GM18505 (cell line): ENCODE results near the gene GATB.
"Not testable (repeated sequence)": the region's sequence is repeated elsewhere in the genome, so short reads cannot be mapped to it uniquely, and the experiment has no call there.

ENCODE experiments used
- ATAC-seq: cut with Tn5 transposase; IDR thresholded peaks from one replicate; pipeline ENCODE4 v1.9.1; 2021; ENCODE audit not compliant: unreplicated experiment
- POLR2A ChIP-seq: IDR thresholded peaks from 4 replicates; pipeline ENCODE4 v1.6.1; 2011; ENCODE audit warnings: borderline replicate concordance; ENCODE audit not compliant: insufficient read depth, insufficient read length; ENCODE audit errors: extremely low read depth

The GATB gene

DNA sequence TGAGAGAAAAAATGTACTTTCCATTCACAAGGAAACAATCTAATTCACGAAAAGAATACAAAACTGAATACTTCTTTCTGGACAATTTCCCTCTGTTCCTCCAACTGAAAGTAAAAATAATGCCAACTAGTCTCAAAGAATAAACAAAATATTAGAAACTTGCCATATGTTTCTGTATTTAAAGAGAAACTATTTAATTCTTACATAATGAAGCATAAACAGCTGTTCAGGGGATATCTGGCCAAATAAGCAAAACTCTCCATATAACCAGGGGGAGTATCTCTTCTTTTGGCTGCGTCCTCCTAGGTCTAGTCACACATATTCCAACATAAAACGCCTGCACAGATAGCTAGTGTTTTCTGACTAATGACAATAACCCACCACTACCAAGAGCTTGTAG is 805 bp downstream of the GATB start:
- no peak for ATAC-seq
- no peak for TF ChIP-seq POLR2A

DNA sequence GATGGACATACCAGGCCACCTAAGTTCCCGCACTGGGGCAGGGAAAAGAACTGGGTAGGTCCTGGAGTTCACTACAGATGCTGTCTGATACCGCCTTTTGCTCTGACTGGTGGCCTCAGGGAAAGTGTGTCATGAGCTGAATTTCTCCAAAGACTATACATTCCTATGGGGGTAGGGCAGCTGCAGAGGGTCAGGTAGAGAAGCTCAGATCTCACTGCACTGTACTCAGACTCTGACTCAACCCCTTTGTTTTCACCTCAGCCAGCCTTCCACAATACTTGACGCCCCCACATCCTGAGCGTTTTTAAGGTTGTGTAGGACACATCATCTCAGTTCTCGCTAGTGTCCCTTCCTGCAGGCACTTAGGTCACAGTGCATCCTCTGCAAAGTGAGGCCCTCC is 7.8 kb downstream of the GATB start:
- TF ChIP-seq POLR2A: no peak
- ATAC-seq: no peak

DNA sequence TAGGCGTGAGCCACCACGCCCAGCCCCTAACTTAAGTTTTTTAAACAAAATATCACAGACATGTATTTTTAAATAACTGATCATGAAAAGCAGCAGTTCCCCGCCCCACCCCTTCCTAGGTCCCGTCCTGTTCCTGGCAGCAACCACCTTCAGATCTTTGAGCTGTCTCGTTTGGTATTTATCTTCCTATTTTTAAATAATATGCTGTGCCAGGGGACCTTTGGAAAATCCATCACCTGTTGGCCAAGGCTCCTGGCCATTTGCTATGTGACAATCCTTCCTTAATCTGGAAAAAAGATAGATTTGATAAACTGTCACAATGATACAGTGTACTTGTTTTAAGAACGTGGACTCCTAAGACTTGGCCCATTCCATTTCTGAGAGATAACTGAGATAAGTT is 10.7 kb downstream of the GATB start:
- no peak for ATAC-seq
- no peak for TF ChIP-seq POLR2A

DNA sequence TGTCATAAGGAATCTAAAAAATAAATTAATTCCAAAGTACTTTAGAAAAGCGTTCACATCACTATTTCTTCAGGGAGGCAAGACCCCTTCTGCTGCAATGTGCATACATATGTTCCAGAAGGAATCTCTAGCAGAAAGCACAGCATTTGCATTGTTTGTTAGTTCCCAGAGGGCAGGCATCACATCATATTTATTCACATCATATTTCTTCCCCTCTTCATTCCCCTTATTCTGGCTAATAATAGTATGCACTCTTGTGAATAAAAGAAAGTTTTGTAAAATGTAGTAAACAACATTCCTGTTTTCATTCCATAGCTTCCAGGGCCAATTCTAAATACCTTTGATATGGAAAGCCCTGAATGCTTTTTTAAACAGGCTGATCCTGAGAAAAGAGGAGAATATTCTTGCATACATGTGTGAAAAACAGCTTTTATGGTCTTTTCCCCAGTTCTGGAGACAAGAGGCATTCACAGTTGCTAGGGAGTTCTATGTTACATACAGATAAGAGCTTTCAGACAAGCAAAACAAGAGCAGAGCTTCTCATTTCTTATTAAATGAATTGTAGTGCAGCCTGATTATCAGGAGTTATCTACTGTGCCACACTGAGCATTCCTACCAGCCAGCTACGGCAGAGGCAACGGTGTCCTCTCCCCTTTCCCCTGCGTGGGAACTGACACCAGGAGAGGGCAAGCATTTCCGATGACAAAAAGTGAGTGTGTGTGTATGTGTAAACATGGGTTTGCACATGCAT is 15.2 kb downstream of the GATB start:
- no peak for TF ChIP-seq POLR2A
- ATAC-seq: no peak

DNA sequence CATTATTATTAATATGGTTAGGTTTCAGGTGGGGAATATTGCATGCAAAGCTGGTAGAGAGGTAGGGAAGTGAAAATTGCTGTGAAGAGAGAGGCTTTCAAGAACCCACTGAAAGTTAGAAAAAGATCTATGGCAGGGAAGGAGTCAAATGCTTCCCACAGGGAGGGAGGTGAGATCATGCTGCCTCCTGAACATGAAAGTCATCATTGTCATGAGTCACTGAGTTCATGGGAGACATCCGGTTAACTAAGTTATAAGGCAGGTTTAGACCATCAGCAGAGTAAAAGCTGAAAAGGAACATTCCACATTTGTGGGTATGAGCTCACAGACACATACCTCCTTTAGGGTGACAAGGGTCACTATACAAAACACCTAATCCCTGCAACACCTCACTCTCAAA is 16.2 kb downstream of the GATB start:
- ATAC-seq: no peak
- TF ChIP-seq POLR2A: no peak

DNA sequence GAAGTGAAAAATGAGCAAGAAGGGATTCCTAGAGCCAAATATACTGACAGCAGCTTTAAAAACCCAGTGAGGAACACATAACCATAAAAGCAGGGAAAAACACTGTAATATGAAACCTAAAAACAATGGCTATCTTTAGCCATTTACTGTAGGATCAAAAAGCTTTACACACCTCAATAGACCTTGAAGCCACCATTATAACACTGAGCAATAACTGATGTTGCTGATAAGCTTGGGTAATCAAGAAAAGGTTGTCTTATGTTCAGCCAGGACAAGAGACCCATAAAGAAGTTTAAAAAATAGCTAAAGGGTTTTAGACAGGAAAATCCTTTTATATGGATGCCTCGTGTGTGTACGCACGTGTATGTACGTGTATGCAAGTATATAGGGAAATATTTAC is 16.9 kb downstream of the GATB start:
- TF ChIP-seq POLR2A: no peak
- no peak for ATAC-seq

DNA sequence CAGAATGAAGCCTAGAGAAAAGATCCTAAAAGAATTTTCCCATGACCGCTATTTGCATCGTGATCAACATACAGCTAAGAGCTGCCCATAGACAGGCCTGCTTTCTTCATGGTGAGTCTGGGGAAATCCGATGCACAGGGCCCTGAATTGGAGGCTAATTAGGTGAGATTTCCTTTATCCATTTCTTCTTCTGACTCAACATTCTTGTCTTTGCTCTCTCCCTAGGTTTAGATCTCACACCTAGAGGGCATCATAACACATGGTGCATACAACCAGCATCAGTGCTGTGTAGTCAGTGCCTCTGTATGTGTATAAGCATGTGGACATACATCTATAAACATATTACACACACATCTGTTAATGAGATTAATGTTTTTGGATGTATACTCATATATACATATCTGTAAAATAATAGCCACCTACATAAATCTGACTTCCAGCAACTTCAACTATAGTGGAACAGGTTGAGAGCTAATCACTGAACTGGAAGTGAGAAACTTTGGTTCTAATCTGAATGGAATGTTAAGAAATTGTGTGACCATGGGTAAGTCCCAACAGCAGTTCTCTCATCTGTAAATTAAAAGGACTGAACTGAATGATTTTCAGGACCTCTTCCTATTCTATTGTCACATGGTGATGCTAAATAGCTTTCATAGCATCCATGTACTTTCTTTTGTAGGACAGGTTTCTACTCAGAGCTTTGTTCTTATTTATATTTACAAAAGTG is 17.5 kb downstream of the GATB start:
- TF ChIP-seq POLR2A: no peak
- no peak for ATAC-seq

DNA sequence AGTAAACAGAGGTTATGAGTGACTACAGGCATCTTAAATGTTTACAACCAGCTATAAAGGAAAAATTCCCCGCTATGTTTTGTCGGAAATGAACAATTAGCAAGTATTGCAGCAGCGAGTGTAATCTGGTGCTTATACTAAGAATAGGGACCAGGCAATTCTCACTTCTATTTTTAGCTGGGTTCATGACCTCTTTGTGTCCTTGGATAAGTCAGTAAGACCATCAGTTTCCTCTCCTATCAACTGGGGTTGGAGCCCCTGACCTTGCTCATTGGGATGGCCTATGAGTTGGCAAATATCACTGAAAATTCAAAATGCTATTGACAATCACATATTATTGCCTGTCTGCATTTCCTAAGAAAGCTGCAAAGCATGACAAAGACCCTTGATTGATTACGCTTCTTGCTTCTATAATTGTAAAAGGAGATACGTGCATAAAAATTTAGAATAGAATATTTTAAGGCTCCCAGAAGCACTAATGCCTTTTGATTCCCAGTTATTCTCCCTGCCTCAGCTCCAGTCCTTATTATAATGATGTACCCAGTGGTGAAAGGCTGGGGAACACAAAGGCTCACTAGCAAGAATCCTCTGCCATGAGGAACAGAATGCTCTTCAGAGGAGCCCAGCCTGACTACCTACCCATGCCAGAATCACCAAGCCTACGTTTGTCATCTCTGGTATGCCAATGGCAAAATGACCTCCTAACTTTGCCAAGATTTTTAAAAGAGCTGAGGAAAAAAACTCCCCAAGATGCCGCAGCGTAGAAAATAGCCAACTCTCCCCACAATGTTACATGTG is 21.9 kb downstream of the GATB start:
- no peak for TF ChIP-seq POLR2A

DNA sequence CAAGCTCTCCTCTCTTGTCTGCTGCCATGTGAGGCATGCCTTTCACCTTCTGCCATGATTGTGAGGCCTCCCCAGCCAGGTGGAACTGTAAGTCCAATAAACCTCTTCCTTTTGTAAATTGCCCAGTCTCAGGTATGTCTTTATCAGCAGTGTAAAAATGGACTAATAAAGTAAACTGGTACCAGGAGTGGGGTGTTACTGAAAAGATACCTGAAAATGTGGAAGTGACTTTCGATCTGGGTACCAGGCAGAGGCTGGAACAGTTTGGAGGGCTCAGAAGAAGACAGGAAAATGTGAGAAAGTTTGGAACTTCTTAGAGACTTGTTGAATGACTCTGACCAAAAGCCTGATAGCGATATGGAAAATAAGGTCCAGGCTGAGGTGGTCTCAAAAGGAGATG is 24.0 kb downstream of the GATB start:
- ATAC-seq: not testable (repeated sequence)

More for the DNA sequence above, 21.9 kb downstream of the GATB start:
- ATAC-seq: no peak

DNA sequence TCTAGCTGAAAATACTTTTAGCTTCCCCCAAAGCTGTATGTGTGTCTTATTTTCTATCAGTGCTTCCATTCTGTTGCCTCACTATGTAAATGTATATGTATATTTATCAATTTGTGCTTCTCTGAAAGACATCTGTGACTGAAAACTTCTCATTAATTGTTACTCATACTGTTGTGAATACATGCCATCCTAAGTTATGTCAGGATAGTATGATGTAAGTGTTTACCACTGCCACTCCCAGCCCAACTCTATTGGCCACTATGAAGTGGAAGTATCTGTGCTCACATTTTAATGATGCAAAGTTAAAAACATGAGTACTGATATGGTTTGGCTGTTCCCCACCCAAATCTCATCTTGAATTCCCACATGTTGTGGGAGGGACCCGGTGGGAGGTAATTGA is 24.4 kb downstream of the GATB start:
- no peak for TF ChIP-seq POLR2A
- no peak for ATAC-seq

DNA sequence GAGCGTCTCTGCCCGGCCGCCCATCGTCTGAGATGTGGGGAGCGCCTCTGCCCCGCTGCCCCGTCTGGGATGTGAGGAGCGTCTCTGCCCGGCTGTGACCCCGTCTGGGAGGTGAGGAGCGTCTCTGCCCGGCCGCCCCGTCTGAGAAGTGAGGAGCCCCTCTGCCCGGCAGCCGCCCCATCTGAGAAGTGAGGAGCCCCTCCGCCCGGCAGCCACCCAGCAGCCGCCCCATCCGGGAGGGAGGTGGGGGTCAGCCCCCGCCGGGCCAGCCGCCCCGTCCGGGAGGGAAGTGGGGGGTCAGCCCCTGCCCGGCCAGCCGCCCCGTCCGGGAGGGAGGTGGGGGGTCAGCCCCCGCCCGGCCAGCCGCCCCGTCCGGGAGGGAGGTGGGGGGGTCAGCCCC is 29.1 kb downstream of the GATB start:
- ATAC-seq: not testable (repeated sequence)

DNA sequence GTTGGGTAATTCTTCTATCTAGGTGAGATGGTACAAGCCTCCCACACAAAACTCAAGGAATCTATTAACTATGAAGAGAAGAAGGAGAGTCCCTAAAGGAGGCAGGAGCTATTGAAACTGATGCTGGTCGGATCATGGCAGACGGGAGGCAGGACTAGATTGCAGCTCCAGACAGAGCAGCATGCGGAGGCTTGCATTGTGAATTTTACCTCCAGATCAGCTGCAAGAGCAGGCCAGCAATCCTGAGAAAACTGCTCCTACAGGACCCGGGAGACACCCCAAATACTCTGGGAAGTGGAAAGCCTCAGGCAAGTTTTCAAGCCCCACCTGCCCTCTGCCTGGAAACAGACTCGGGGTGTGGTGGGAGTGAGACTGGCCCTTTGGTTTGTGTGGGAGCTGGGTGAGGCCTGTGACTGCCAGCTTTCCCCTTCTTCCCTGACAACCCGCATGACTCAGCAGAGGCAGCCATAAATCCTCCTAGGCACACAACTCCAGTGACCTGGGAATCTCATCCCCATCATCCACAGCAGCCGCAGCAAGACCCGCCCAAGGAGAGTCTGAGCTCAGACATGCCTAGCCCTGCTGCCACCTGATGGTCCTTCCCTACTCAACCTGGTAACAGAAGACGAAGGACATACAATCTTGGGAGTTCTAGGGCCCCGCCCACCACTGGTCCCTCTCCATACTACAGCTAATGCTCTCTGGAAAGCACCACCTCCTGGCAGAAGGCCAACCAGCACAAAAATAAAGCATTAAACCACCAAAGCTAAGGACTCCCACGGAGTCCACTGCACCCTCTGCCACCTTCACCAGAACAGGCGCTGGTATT is 30.9 kb downstream of the GATB start:
- TF ChIP-seq POLR2A: no peak
- no peak for ATAC-seq

DNA sequence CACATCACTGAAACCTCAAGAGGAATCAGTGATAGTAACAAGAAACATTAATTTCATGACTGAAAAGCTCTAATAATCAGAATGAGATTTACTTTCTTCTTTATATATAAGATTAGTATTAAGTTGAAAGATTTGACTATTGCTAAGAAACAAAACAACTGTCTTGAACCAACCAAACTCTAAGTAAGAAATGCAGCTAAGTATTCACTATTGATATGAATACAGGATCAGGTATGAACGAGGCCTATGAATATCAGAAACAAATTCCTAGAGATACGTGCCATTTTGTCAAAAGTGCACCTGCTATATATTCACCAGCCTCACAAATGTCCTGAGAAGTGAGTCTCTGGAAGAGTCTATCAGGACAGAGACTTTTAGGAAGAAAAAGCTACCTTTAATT is 32.1 kb downstream of the GATB start:
- no peak for TF ChIP-seq POLR2A
- no peak for ATAC-seq
